HEK293T (cell line): ENCODE measurements around the gene MEGF6.
A peak's percentile ranks its signal among the peaks of the same experiment; 100 is the strongest.

Experiments
- CTCF ChIA-PET: fragments of 350-600 bp; formaldehyde crosslinking; extraction: SDS; loops from one replicate; lab custom pipeline; 2021; ENCODE audit warnings: antibody characterized with exemption, inconsistent platforms; lab: Yijun Ruan, JAX
- POLR2A ChIA-PET: fragments of 350-600 bp; formaldehyde crosslinking; extraction: SDS; loops from one replicate; lab custom pipeline; 2020; ENCODE audit warnings: antibody characterized with exemption, inconsistent platforms; lab: Yijun Ruan, JAX
- DNase-seq: peaks from one replicate; pipeline ENCODE4 v3.0.0; 2012; ENCODE audit warnings: mixed read lengths; ENCODE audit errors: extremely low spot score
- ARNT ChIP-seq: fragments of 450-650 bp; IDR thresholded peaks from 2 replicates; pipeline ENCODE4 v1.6.1; 2017; ENCODE audit warnings: mild to moderate bottlenecking
- BHLHE40 ChIP-seq: fragments of 450-650 bp; IDR thresholded peaks from 2 replicates; pipeline ENCODE4 v1.6.1; 2016; ENCODE audit warnings: mild to moderate bottlenecking, moderate library complexity, borderline replicate concordance
- CTBP1 ChIP-seq: fragments of 450-650 bp; IDR thresholded peaks from 2 replicates; pipeline ENCODE4 v1.6.1; 2016; ENCODE audit warnings: borderline replicate concordance
- ELF4 ChIP-seq: fragments of 450-650 bp; IDR thresholded peaks from 2 replicates; pipeline ENCODE4 v1.6.1; 2017; ENCODE audit warnings: antibody characterized with exemption
- FOXA1 ChIP-seq: fragments of 450-650 bp; IDR thresholded peaks from 2 replicates; pipeline ENCODE4 v1.6.1; 2016; ENCODE audit warnings: mild to moderate bottlenecking
- FOXK2 ChIP-seq: fragments of 450-650 bp; IDR thresholded peaks from 2 replicates; pipeline ENCODE4 v1.6.1; 2016; ENCODE audit warnings: mild to moderate bottlenecking
- FOXM1 ChIP-seq: fragments of 450-650 bp; IDR thresholded peaks from 2 replicates; pipeline ENCODE4 v1.6.1; 2017; ENCODE audit warnings: mild to moderate bottlenecking, borderline replicate concordance
- HDGF ChIP-seq: fragments of 450-650 bp; IDR thresholded peaks from 2 replicates; pipeline ENCODE4 v1.6.1; 2017; ENCODE audit warnings: antibody characterized with exemption, borderline replicate concordance
- L3MBTL2 ChIP-seq: fragments of 450-650 bp; conservative IDR thresholded peaks from 2 replicates; pipeline ENCODE4 v1.6.1; 2016; ENCODE audit warnings: mild to moderate bottlenecking
- LEF1 ChIP-seq: fragments of 450-650 bp; IDR thresholded peaks from 2 replicates; pipeline ENCODE4 v1.6.1; 2017; ENCODE audit warnings: mild to moderate bottlenecking, borderline replicate concordance
- NFRKB ChIP-seq: fragments of 450-650 bp; IDR thresholded peaks from 2 replicates; pipeline ENCODE4 v1.6.1; 2016; ENCODE audit warnings: mild to moderate bottlenecking, moderate library complexity
- SP1 ChIP-seq: fragments of 450-650 bp; IDR thresholded peaks from 2 replicates; pipeline ENCODE4 v1.6.1; 2017
- SUZ12 ChIP-seq: fragments of 450-650 bp; IDR thresholded peaks from 2 replicates; pipeline ENCODE4 v1.6.1; 2016; ENCODE audit warnings: mild to moderate bottlenecking
- TARDBP ChIP-seq: fragments of 450-650 bp; IDR thresholded peaks from 2 replicates; pipeline ENCODE4 v1.6.1; 2016
- ZNF384 ChIP-seq: fragments of 450-650 bp; IDR thresholded peaks from 2 replicates; pipeline ENCODE4 v1.6.1; 2016
- TF ChIP-seq, protein P1 (sequence below): fragments of 450-650 bp; IDR thresholded peaks from 2 replicates; pipeline ENCODE4 v1.6.1; 2016

Gene MEGF6

DNA sequence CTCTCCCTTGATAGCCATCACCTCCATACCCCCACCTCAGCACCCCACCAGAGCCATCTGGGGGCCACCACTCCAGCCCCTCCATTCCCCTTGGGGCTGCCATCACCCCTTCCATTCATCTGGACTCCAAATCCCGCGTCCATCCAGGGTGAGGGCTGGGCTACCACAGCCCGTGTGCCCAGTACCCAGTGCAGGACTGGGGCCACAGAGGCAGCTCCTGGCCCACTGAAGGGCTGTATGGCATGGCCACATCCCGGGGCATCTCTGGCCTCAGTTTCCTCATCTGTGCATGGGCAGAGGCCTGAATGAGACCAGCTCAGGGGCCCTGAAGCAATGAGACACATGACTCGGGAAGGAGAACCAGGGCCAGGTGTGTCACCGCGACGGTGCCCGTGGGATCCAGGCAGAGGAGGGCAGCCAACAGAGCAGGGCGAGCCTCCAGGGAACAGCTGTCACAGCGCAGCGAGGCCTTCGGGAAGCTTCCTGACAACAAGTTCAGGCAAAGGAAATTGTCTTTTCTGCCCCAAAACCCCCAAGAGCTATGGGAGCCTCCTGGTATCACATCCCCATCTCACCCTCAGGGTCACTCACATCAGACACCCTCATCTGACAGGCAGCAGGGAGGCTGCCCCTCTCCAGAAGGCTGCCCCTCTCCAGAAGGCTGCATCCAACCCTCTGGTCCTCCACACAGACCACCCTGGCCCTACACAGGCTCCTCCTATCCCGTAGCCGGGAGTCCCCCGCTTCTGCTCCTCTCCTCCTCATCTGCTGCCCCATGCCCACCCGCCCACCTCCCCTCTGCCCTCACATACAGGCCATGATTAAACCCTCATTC, 76.3 kb downstream of the MEGF6 start:
- DNase-seq, result no peak
- CTCF ChIA-PET, result interaction anchor here (0.6 kb wide), 1 partner anchor 19 kb away, joined by 3 read pairs; no protein-coding TSS in a partner anchor
- POLR2A ChIA-PET, result no interaction called here
- no peak for TF ChIP-seq ELF4
- no peak for TF ChIP-seq LEF1
- TF ChIP-seq FOXM1, result no peak
- no peak for TF ChIP-seq CTBP1
- TF ChIP-seq FOXK2, result no peak
- TF ChIP-seq FOXA1, result no peak
- TF ChIP-seq ZNF384, result no peak
- no peak for TF ChIP-seq NFRKB
- TF ChIP-seq TARDBP, result no peak
- no peak for TF ChIP-seq L3MBTL2
- TF ChIP-seq BHLHE40, result no peak

DNA sequence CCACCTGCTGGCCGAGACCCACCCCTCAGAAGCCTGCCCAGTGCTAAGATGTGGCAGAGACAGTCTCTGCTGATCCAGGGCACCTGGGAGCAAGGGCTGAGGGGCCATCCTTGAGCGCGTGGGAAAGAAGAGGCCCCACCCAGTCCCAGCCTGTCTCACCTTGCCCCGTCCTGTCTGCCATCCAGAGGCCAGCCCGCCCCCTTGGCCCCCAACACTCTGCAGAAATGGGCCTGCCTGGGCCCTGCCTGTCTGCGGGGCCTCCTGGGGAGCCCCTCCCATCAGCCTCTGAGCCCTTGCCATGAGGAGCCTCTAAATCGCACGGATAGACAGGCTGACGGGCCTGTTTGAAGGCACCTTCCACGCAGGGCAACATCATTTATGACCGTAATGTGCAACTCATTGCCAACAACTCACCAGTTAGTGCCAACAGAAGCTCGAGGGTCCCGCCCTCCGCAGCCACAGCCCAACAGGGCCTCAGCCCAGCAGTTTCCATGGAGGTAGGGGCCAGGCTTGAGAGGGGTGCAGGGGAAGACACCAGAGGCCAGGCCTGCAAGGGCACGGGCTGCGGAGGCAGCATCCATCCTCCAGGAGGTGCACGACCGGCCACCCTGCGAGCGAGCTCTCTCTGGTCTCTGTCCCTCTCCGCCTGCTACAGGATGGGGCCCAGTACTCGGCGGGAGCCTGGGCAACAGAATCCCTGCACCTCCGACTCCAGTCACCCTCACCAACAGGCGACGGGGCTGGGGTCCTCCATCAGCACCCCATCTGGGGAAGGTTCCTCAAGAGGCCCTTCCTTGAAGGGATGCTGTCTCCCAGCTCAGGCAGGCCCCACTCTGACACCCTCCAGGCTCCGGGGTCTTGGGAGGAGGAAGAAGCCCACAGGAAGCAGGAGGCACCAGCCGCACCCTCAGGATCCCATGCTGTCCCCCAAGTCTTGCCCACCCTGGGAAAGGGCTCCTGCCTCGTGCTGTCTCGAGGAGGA, 78.0 kb downstream of the MEGF6 start:
- TF ChIP-seq ELF4, result no peak
- no peak for TF ChIP-seq ZNF384
- no peak for TF ChIP-seq FOXA1
- TF ChIP-seq, protein P1, sequence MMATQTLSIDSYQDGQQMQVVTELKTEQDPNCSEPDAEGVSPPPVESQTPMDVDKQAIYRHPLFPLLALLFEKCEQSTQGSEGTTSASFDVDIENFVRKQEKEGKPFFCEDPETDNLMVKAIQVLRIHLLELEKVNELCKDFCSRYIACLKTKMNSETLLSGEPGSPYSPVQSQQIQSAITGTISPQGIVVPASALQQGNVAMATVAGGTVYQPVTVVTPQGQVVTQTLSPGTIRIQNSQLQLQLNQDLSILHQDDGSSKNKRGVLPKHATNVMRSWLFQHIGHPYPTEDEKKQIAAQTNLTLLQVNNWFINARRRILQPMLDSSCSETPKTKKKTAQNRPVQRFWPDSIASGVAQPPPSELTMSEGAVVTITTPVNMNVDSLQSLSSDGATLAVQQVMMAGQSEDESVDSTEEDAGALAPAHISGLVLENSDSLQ, result no peak
- no peak for TF ChIP-seq TARDBP
- TF ChIP-seq FOXM1, result no peak
- TF ChIP-seq ARNT, result no peak
- no peak for TF ChIP-seq SP1
- no peak for TF ChIP-seq L3MBTL2
- no peak for DNase-seq
- ChIA-PET POLR2A (no interaction called here), CTCF (interaction anchor here (0.7 to 1.7 kb wide), 2 partner anchors 42 to 86 kb away, joined by 3 to 5 read pairs; no protein-coding TSS in a partner anchor)

DNA sequence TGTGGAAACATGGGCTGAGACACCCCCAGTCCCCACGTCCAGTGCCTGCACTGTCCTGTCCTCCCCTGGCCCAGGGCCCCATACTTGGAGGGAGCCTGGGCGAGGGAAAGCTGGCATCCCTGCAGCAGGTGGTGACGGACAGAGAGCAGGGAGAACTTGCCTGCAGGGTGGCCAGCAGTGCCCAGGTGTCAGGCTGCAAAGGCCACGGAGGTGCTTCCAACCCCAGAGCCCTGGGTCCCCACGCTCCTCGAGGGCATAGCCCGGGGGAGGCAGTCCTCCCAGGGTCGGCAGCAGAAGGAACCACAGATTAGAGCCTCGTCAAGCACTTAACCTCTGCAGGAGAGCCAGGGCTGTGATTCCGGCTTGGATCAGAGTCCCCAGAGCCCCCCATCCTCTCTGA, 79.4 kb downstream of the MEGF6 start:
- no peak for TF ChIP-seq FOXA1
- TF ChIP-seq FOXM1, result no peak
- no peak for TF ChIP-seq HDGF
- TF ChIP-seq, protein P1, result no peak
- TF ChIP-seq SP1, result no peak
- no peak for TF ChIP-seq FOXK2
- ChIA-PET CTCF (no interaction called here), POLR2A (interaction anchor here (1.0 kb wide), 1 partner anchor 8 kb away, joined by 4 read pairs; no protein-coding TSS in a partner anchor)
- DNase-seq, result no peak

DNA sequence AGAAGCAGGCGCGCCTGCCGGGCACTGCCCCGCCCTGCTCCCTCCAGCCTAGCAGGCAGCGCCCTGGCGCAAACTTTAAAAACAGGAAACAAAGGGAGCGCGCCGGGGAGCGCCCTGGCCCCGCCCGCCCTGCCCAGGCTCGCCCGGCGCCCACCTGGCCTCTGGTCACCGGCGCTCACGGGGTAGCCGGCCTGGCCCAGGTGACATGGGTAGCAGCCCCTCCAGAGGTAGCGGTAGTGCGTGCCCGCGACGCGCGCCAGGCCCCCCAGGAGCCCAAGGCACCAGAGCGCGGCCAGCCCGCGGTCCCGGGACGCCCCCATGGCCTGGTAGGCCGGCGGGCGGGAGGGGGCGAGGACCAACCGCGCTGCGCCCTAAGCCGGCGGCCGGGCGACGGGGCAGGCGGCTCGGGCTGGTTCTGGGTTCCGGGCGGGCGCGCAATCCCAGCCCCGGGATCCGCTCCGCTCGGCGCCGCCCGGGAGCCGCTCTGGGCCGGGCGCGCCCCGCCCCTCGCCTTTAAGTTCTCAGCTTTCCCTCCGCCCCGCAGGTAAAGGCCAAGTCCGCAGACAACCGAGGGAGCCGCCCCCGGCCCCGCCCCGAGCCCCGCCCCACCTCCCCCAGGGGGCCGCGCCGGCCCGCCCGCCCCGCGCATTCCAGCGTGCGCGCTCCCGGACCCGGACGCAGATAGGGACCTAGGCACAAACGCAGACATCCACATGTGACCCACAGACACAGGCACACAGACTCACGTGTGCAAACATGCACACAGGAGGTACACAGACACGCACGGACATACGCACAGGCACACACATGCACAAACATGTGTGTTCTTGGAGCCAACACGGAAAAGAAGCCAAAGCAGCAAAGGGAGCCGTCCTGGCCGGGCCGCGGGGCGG, 80.1 kb downstream of the MEGF6 start:
- peak; percentile 95 for DNase-seq
- ChIA-PET CTCF (no interaction called here), POLR2A (interaction anchor here (1.0 kb wide), 1 partner anchor 9 kb away, joined by 4 read pairs; no protein-coding TSS in a partner anchor)
- no peak for TF ChIP-seq ARNT
- no peak for TF ChIP-seq SP1
- no peak for TF ChIP-seq TARDBP
- no peak for TF ChIP-seq BHLHE40
- no peak for TF ChIP-seq ZNF384
- no peak for TF ChIP-seq CTBP1
- TF ChIP-seq HDGF, result no peak
- no peak for TF ChIP-seq FOXK2

DNA sequence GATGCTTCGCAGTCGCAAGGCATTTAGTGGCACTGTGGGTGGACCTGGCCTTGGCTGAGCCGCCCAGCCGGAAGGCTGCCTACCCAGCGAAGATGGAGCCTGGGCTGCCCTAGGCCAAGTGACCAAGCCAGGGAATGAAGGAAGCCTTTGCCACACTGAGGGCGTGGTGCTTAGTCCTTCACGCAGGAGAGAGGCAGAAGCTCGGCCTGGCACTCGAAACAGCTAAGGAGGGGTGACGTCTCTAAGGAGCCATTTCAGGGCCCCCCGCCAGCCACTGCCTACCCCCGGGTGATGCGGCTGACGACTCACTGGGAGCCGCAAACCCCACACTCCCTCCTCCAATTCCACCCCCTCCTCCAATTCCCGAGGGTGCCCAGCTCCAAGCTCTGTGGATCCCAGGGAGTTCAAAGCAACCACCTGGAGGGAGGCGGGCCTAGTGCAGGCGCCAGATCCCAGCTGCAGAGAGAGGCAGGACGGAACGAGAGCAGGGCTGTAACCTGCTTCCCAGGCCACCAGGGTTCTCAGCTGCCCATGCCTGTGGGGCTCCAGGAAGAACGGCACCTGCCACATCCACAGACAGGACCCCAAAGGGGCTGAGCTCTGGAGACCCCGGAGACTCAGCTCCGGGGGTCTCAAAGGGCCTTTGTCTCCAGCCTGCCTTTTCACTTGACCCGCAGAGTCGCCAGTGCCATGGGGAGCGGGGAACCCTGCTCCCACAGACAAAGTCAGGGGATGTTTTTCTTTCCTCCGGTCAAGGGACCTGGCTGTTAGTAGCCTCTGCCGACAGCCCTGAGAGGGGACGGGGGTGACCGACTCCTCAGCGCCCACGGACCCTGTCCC, 81.0 kb downstream of the MEGF6 start:
- POLR2A ChIA-PET, result interaction anchor here (0.6 kb wide), 1 partner anchor 1458 kb away, joined by 3 read pairs; no protein-coding TSS in a partner anchor
- TF ChIP-seq L3MBTL2, result no peak
- TF ChIP-seq CTBP1, result no peak
- no peak for TF ChIP-seq SP1
- no peak for TF ChIP-seq HDGF
- TF ChIP-seq ELF4, result no peak
- no peak for TF ChIP-seq LEF1
- no peak for TF ChIP-seq FOXK2
- TF ChIP-seq TARDBP, result no peak
- TF ChIP-seq ZNF384, result no peak
- no peak for TF ChIP-seq SUZ12
- no peak for TF ChIP-seq BHLHE40
- no peak for TF ChIP-seq NFRKB
- TF ChIP-seq ARNT, result no peak
- TF ChIP-seq FOXM1, result no peak
- TF ChIP-seq, protein P1, result no peak
- no peak for TF ChIP-seq FOXA1
- CTCF ChIA-PET, result no interaction called here
- no peak for DNase-seq
